WTC11 (cell line): Measurements from ENCODE around the gene UBXN2A. TPM values are rescaled to one million over a fixed set of nuclear protein-coding genes. Genes with fewer than 3 reads are reported as not detected.

Experiments
- ATAC-seq: fragments of 200-7000 bp; cut with Tn5 transposase; 2 replicates; pipeline ENCODE4 v1.10.0; 2021; ENCODE audit warnings: mild to moderate bottlenecking, moderate library complexity
- CTCF ChIA-PET: fragments of 300-600 bp; sonication (Branson Sonifier 250); formaldehyde crosslinking; loops from one replicate; lab custom pipeline; 2021; ENCODE audit warnings: antibody characterized with exemption; lab: Charles Lee
- POLR2A ChIA-PET: fragments of 350-600 bp; sonication (Branson Sonifier 250); formaldehyde crosslinking; loops from one replicate; lab custom pipeline; 2021; ENCODE audit warnings: antibody characterized with exemption; lab: Charles Lee
- DNase-seq: peaks from one replicate; pipeline ENCODE4 v3.0.0; 2021; ENCODE audit warnings: low spot score
- H3K27ac Mint-ChIP-seq: 2 replicates; pipeline ENCODE4 v1.8.0; 2021; ENCODE audit warnings: mixed read lengths
- H3K27me3 Mint-ChIP-seq: 2 replicates; pipeline ENCODE4 v1.8.0; 2021; ENCODE audit warnings: low read depth, mild to moderate bottlenecking, moderate library complexity, mixed read lengths
- H3K36me3 Mint-ChIP-seq: 2 replicates; pipeline ENCODE4 v1.8.0; 2021; ENCODE audit warnings: mixed read lengths
- H3K4me1 Mint-ChIP-seq: 2 replicates; pipeline ENCODE4 v1.8.0; 2022; ENCODE audit warnings: mixed read lengths
- H3K4me3 Mint-ChIP-seq: 2 replicates; pipeline ENCODE4 v1.8.0; 2021; ENCODE audit warnings: mild to moderate bottlenecking, moderate library complexity, mixed read lengths
- H3K9me3 Mint-ChIP-seq: 2 replicates; pipeline ENCODE4 v1.8.0; 2021; ENCODE audit warnings: mixed read lengths
- AFF4 ChIP-seq: sonication (generic); formaldehyde crosslinking; IDR thresholded peaks from 2 replicates; pipeline ENCODE4 v1.8.1; 2023; ENCODE audit warnings: mild to moderate bottlenecking, missing genetic modification reagents, borderline replicate concordance
- ARID4B ChIP-seq: sonication (generic); formaldehyde crosslinking; IDR thresholded peaks from 2 replicates; pipeline ENCODE4 v1.8.0; 2023; ENCODE audit warnings: missing genetic modification reagents, mild to moderate bottlenecking, borderline replicate concordance
- ATF1 ChIP-seq: sonication (generic); formaldehyde crosslinking; IDR thresholded peaks from 2 replicates; pipeline ENCODE4 v1.8.1; 2023; ENCODE audit warnings: mild to moderate bottlenecking, moderate library complexity, missing genetic modification reagents
- CBFB ChIP-seq: sonication (generic); formaldehyde crosslinking; IDR thresholded peaks from 2 replicates; pipeline ENCODE4 v1.8.1; 2022; ENCODE audit warnings: mild to moderate bottlenecking, low read depth, missing genetic modification reagents
- CDX4 ChIP-seq: fragments of 250-450 bp; sonication (Bioruptor Pico); IDR thresholded peaks from 2 replicates; pipeline ENCODE4 v1.9.0; 2021; ENCODE audit warnings: moderate library complexity, mild to moderate bottlenecking, inconsistent platforms, borderline replicate concordance
- GABPB1 ChIP-seq: sonication (generic); formaldehyde crosslinking; IDR thresholded peaks from 2 replicates; pipeline ENCODE4 v1.8.1; 2023; ENCODE audit warnings: mild to moderate bottlenecking, missing genetic modification reagents
- GTF2I ChIP-seq: fragments of 250-450 bp; sonication (Bioruptor Pico); conservative IDR thresholded peaks from 2 replicates; pipeline ENCODE4 v1.4.0; 2021; ENCODE audit warnings: mild to moderate bottlenecking
- HMGXB4 ChIP-seq: sonication (generic); formaldehyde crosslinking; IDR thresholded peaks from 2 replicates; pipeline ENCODE4 v1.8.1; 2023; ENCODE audit warnings: mild to moderate bottlenecking, moderate library complexity, missing genetic modification reagents
- IRF2 ChIP-seq: sonication (generic); formaldehyde crosslinking; IDR thresholded peaks from 2 replicates; pipeline ENCODE4 v1.8.0; 2022; ENCODE audit warnings: low read depth, missing genetic modification reagents, borderline replicate concordance
- NFYB ChIP-seq: sonication (generic); formaldehyde crosslinking; conservative IDR thresholded peaks from 2 replicates; pipeline ENCODE4 v1.8.0; 2022; ENCODE audit warnings: low read depth, missing genetic modification reagents
- NR1H2 ChIP-seq: sonication (generic); formaldehyde crosslinking; IDR thresholded peaks from 2 replicates; pipeline ENCODE4 v1.9.0; 2021; ENCODE audit warnings: mild to moderate bottlenecking, moderate library complexity, missing genetic modification reagents
- NR3C1 ChIP-seq: sonication (generic); formaldehyde crosslinking; conservative IDR thresholded peaks from 2 replicates; pipeline ENCODE4 v1.8.1; 2023; ENCODE audit warnings: low read depth, mild to moderate bottlenecking, missing genetic modification reagents
- RORB ChIP-seq: fragments of 250-450 bp; sonication (Bioruptor Pico); IDR thresholded peaks from 2 replicates; pipeline ENCODE4 v1.9.0; 2021; ENCODE audit warnings: mild to moderate bottlenecking
- USF1 ChIP-seq: sonication (generic); formaldehyde crosslinking; IDR thresholded peaks from 2 replicates; pipeline ENCODE4 v1.8.0; 2022; ENCODE audit warnings: mild to moderate bottlenecking, missing genetic modification reagents
- ZBTB21 ChIP-seq: sonication (generic); formaldehyde crosslinking; IDR thresholded peaks from 2 replicates; pipeline ENCODE4 v1.8.1; 2023; ENCODE audit warnings: mild to moderate bottlenecking, missing genetic modification reagents, borderline replicate concordance
- ZNF219 ChIP-seq: sonication (generic); formaldehyde crosslinking; IDR thresholded peaks from 2 replicates; pipeline ENCODE4 v1.8.0; 2023; ENCODE audit warnings: missing genetic modification reagents, mild to moderate bottlenecking, borderline replicate concordance
- ZNF232 ChIP-seq: sonication (generic); formaldehyde crosslinking; IDR thresholded peaks from 2 replicates; pipeline ENCODE4 v1.8.0; 2022; ENCODE audit warnings: mild to moderate bottlenecking, missing genetic modification reagents
- ZNF281 ChIP-seq: sonication (generic); formaldehyde crosslinking; IDR thresholded peaks from 2 replicates; pipeline ENCODE4 v1.8.0; 2023; ENCODE audit warnings: mild to moderate bottlenecking, missing genetic modification reagents
- ZNF416 ChIP-seq: fragments of 250-450 bp; sonication (Bioruptor Pico); IDR thresholded peaks from 2 replicates; pipeline ENCODE4 v1.9.0; 2021; ENCODE audit warnings: mild to moderate bottlenecking, inconsistent platforms
- total RNA-seq: library from RNA; stranded (reverse); gene quantifications from 3 replicates; pipeline ENCODE4 v1.2.3, GENCODE V29; 2021

UBXN2A gene
- total RNA-seq, 1 experiment from 2014 or later: 16.8 TPM

GRCh38 chr2:23944527-23944926 is 4.3 kb downstream of the UBXN2A start (continued):
- TF ChIP-seq USF1: no peak
- TF ChIP-seq NR3C1 (CRISPR knock-in tag): no peak
- no peak for TF ChIP-seq IRF2 (CRISPR knock-in tag)

GRCh38 chr2:23944976-23945375 is 4.7 kb downstream of the UBXN2A start:
- Mint-ChIP-seq H3K9me3 (no peaks in the 10 kb centered on the region), H3K4me3 (no peak overlapping the region), H3K27me3 (no peaks in the 10 kb centered on the region), H3K27ac (no peak overlapping the region), H3K36me3 (peaks cover 14% of the 10 kb centered on the region), H3K4me1 (peaks cover 17% of the 10 kb centered on the region)
- TF ChIP-seq NFYB (CRISPR knock-in tag) (no peak), ZBTB21 (CRISPR knock-in tag) (no peak), ATF1 (CRISPR knock-in tag) (no peak), CBFB (CRISPR knock-in tag) (no peak), CDX4 (CRISPR knock-in tag) (no peak), ZNF416 (CRISPR knock-in tag) (no peak), HMGXB4 (CRISPR knock-in tag) (no peak)
- DNase-seq (no peak), ATAC-seq (no peak)
- CTCF ChIA-PET: interaction anchor here (2.7 kb wide), 1 partner anchor 18 kb away, joined by 14 read pairs; the partner anchor contains the start of gene ATAD2B
- POLR2A ChIA-PET: interaction anchor here (0.6 to 1.8 kb wide), 2 partner anchors 18 to 45 kb away, joined by 5 to 7 read pairs; partner anchors contain the start of gene ATAD2B

- Mint-ChIP-seq H3K4me3 (no peak overlapping the region), H3K36me3 (peaks cover 14% of the 10 kb centered on the region), H3K27ac (no peak overlapping the region), H3K27me3 (no peaks in the 10 kb centered on the region), H3K4me1 (peaks cover 7% of the 10 kb centered on the region), H3K9me3 (no peaks in the 10 kb centered on the region)
- CTCF ChIA-PET: no interaction called here
- no peak for DNase-seq
- POLR2A ChIA-PET: no interaction called here
- no peak for ATAC-seq
- TF ChIP-seq GTF2I (no peak), ZNF232 (no peak), GABPB1 (no peak), ZNF219 (CRISPR knock-in tag) (no peak), ARID4B (CRISPR knock-in tag) (no peak), RORB (CRISPR knock-in tag) (no peak), AFF4 (CRISPR knock-in tag) (no peak), NR1H2 (CRISPR knock-in tag) (no peak), USF1 (no peak), ZNF281 (CRISPR knock-in tag) (no peak)
Measured at GRCh38 chr2:23947350-23947749, 7.1 kb downstream of the UBXN2A start.
